ENCODE data around the gene SIAH1. TPM values are rescaled to one million over a fixed set of nuclear protein-coding genes. Genes with fewer than 3 reads are reported as not detected.
"Not testable (repeated sequence)": the region's sequence is repeated elsewhere in the genome, so short reads cannot be mapped to it uniquely, and the experiment has no call there.

Gene SIAH1
- total and polyA plus RNA-seq, 2 donors (not counting 1 experiment from before 2014, with no cell fraction given): 21.4 to 59.1 TPM

DNA sequence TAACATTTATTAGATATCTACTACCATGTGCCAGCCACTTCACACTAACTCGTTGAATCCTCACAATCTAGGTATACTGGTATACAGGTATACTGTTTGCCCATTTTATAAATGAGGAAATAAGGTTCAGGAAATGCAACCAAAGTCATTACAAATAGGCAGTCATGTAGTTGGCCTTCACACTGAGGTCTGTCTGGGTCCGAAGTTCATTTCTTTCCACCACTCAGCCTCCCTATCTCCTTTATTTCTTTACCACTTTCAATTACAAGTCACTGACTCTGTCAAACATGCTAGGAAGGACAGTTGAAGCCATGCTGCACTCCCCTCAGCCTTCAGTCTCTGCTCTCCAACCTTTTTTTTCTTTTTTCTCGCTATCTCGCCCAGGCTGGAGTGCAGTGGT lies 20.7 kb upstream of the SIAH1 start:
- Histone ChIP-seq H3K27me3 (ENCODE audit: control insufficient read depth, insufficient read depth, low read length) (no peaks in the 10 kb centered on the region), H3K27ac (ENCODE audit: insufficient read depth, low read length) (no peak overlapping the region), H3K4me3 (replicated peaks in 1 of 4; ENCODE audit: control extremely low read depth in 1 of 4, insufficient read depth in 1 of 4, low read depth in 3 of 4, low read length in 4 of 4) (no peak overlapping the region), H3K36me3 (ENCODE audit: control insufficient read depth, insufficient read depth, low read length) (no peaks in the 10 kb centered on the region), H4K20me1 (ENCODE audit: control insufficient read depth, extremely low read depth, insufficient read depth, low read length) (no peaks in the 10 kb centered on the region), H3K9me3 (ENCODE audit: control insufficient read depth, insufficient read depth, low read depth, low read length) (no peaks in the 10 kb centered on the region), H3K9ac (ENCODE audit: insufficient read depth, low read length) (no peak overlapping the region), H2AFZ (ENCODE audit: low read length) (no peak overlapping the region), H3K79me2 (ENCODE audit: control insufficient read depth, insufficient read depth, low read length) (no peaks in the 10 kb centered on the region), H3K4me1 (ENCODE audit: control insufficient read depth, extremely low read depth, insufficient read depth, low read length) (peaks cover 14% of the 10 kb centered on the region), H3K4me2 (ENCODE audit: extremely low read depth, insufficient read depth, low read length) (no peak overlapping the region)
- DNase-seq (ENCODE audit: low read depth in 2 of 2): no peak
- TF ChIP-seq EZH2 (IDR thresholded peaks at IDR 0.05; ENCODE audit: low read length, missing control alignments): no peak
- TF ChIP-seq, protein P1, sequence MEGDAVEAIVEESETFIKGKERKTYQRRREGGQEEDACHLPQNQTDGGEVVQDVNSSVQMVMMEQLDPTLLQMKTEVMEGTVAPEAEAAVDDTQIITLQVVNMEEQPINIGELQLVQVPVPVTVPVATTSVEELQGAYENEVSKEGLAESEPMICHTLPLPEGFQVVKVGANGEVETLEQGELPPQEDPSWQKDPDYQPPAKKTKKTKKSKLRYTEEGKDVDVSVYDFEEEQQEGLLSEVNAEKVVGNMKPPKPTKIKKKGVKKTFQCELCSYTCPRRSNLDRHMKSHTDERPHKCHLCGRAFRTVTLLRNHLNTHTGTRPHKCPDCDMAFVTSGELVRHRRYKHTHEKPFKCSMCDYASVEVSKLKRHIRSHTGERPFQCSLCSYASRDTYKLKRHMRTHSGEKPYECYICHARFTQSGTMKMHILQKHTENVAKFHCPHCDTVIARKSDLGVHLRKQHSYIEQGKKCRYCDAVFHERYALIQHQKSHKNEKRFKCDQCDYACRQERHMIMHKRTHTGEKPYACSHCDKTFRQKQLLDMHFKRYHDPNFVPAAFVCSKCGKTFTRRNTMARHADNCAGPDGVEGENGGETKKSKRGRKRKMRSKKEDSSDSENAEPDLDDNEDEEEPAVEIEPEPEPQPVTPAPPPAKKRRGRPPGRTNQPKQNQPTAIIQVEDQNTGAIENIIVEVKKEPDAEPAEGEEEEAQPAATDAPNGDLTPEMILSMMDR (conservative IDR thresholded peaks at IDR 0.05 in 1 of 2, IDR thresholded peaks at IDR 0.05 in 1 of 2; ENCODE audit: low read depth in 1 of 2, low read length in 2 of 2): no peak

DNA sequence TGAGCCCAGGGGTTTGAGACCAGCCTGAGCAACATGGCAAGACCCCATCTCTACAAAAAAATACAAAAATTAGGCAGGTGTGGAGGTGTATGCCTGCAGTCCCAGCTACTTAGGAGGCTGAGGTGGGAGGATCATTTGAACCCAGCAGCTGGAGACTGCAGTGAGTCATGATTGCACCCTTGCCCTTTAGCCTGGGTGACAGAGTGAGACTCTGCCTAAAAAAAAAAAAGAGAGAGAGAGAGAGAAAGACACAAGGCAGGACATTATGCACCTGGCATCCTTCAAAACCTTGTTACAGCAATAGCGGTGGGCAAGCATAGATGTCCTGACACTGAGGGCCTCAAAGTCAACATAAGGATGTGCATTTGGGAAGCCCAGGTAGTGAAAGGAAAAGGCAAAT lies 19.9 kb upstream of the SIAH1 start:
- no peak overlapping the region for H3K27ac ChIP-seq (ENCODE audit: insufficient read depth, low read length)
- no peak for TF ChIP-seq EZH2 (IDR thresholded peaks at IDR 0.05; ENCODE audit: low read length, missing control alignments)
- TF ChIP-seq, protein P1 (conservative IDR thresholded peaks at IDR 0.05 in 1 of 2, IDR thresholded peaks at IDR 0.05 in 1 of 2; ENCODE audit: low read depth in 1 of 2, low read length in 2 of 2): no peak
- H3K4me1 ChIP-seq (ENCODE audit: control insufficient read depth, extremely low read depth, insufficient read depth, low read length): peaks cover 8% of the 10 kb centered on the region

DNA sequence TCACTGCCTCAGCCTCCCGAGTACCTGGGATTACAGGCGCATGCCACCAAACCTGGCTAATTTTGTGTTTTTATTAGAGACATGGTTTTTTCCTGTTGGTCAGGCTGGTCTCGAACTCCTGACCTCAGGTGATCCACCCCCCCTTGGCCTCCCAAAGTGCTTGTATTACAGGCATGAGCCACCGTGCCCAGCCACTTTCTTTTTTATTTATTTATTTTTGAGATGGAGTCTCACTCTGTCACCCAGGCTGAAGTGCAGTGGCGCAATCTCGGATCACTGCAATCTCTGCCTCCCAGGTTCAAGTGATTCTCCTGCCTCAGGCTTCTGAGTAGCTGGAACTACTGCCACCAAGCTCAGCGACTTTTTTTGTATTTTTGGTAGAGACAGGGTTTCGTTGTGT lies 17.3 kb upstream of the SIAH1 start:
- not testable (repeated sequence) for H3K27me3 ChIP-seq (ENCODE audit: control insufficient read depth, insufficient read depth, low read length); DNase-seq (ENCODE audit: low read depth in 2 of 2); H3K27ac ChIP-seq (ENCODE audit: insufficient read depth, low read length); H3K4me1 ChIP-seq (ENCODE audit: control insufficient read depth, extremely low read depth, insufficient read depth, low read length); H3K4me3 ChIP-seq (replicated peaks in 1 of 4; ENCODE audit: control extremely low read depth in 1 of 4, insufficient read depth in 1 of 4, low read depth in 3 of 4, low read length in 4 of 4); H2AFZ ChIP-seq (ENCODE audit: low read length); H3K36me3 ChIP-seq (ENCODE audit: control insufficient read depth, insufficient read depth, low read length); H3K9ac ChIP-seq (ENCODE audit: insufficient read depth, low read length); H3K79me2 ChIP-seq (ENCODE audit: control insufficient read depth, insufficient read depth, low read length); H3K4me2 ChIP-seq (ENCODE audit: extremely low read depth, insufficient read depth, low read length); H4K20me1 ChIP-seq (ENCODE audit: control insufficient read depth, extremely low read depth, insufficient read depth, low read length); H3K9me3 ChIP-seq (ENCODE audit: control insufficient read depth, insufficient read depth, low read depth, low read length)

More for the DNA sequence above, 19.9 kb upstream of the SIAH1 start:
- Histone ChIP-seq H3K9ac (ENCODE audit: insufficient read depth, low read length) (no peak overlapping the region), H3K4me3 (replicated peaks in 1 of 4; ENCODE audit: control extremely low read depth in 1 of 4, insufficient read depth in 1 of 4, low read depth in 3 of 4, low read length in 4 of 4) (no peak overlapping the region), H4K20me1 (ENCODE audit: control insufficient read depth, extremely low read depth, insufficient read depth, low read length) (no peaks in the 10 kb centered on the region), H3K9me3 (ENCODE audit: control insufficient read depth, insufficient read depth, low read depth, low read length) (no peaks in the 10 kb centered on the region), H3K27me3 (ENCODE audit: control insufficient read depth, insufficient read depth, low read length) (no peaks in the 10 kb centered on the region), H2AFZ (ENCODE audit: low read length) (no peak overlapping the region), H3K36me3 (ENCODE audit: control insufficient read depth, insufficient read depth, low read length) (no peaks in the 10 kb centered on the region), H3K79me2 (ENCODE audit: control insufficient read depth, insufficient read depth, low read length) (no peaks in the 10 kb centered on the region), H3K4me2 (ENCODE audit: extremely low read depth, insufficient read depth, low read length) (no peak overlapping the region)
- DNase-seq (ENCODE audit: low read depth in 2 of 2): no peak

Data from fibroblast of lung (primary cell).